OCI-M2 (cell line): ENCODE measurements around the gene USP5.
"Not testable (repeated sequence)": the region's sequence is repeated elsewhere in the genome, so short reads cannot be mapped to it uniquely, and the experiment has no call there.

ENCODE experiments used
- DNase-seq: peaks from one replicate; lab custom pipeline; 2025; ENCODE audit not compliant: unreplicated experiment; lab: John Stamatoyannopoulos, UW

Gene USP5

DNA sequence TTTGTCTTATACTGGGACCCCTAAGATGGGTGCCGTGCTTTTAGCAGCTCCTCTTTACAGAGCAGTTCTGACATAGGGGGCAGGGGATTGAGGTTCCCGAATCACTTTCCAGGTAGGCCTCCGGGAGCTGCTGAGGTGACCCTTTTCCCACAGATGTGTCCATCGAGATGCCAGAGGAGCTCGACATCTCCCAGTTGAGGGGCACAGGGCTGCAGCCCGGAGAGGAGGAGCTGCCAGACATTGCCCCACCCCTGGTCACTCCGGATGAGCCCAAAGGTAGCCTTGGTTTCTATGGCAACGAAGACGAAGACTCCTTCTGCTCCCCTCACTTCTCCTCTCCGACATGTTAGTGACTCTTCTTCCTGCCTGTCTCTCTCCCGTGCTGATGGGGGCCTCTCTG lies 11.1 kb downstream of the USP5 start:
- DNase-seq, result no peak

DNA sequence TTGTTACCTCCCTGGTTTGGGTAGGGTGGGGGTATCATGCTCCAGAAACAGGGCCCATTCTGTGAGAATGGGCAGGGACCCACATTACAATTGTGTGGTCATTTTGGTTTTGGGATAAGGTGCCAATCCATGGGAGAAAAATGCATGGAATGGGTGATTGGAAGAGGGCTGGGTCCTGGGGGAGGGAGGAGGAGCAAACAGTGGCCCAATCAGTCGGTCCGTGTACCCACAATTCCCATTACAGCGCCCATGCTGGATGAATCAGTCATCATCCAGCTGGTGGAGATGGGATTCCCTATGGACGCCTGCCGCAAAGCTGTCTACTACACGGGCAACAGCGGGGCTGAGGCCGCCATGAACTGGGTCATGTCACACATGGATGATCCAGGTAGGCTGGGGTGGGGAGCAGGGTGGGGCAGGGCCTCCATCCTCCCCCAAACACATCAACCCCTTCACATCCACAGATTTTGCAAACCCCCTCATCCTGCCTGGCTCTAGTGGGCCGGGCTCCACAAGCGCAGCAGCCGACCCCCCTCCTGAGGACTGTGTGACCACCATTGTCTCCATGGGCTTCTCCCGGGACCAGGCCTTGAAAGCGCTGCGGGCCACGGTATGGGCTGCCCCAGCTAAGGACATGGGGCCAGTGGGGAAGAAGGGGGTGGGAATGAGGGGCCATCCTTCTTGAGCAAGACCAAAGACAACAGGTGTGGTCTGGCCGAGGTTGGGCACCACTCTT lies 11.8 kb downstream of the USP5 start:
- DNase-seq, result no peak

GRCh38 chr12:6865307-6865706 lies 13.4 kb downstream of the USP5 start:
- DNase-seq, result not testable (repeated sequence)

DNA sequence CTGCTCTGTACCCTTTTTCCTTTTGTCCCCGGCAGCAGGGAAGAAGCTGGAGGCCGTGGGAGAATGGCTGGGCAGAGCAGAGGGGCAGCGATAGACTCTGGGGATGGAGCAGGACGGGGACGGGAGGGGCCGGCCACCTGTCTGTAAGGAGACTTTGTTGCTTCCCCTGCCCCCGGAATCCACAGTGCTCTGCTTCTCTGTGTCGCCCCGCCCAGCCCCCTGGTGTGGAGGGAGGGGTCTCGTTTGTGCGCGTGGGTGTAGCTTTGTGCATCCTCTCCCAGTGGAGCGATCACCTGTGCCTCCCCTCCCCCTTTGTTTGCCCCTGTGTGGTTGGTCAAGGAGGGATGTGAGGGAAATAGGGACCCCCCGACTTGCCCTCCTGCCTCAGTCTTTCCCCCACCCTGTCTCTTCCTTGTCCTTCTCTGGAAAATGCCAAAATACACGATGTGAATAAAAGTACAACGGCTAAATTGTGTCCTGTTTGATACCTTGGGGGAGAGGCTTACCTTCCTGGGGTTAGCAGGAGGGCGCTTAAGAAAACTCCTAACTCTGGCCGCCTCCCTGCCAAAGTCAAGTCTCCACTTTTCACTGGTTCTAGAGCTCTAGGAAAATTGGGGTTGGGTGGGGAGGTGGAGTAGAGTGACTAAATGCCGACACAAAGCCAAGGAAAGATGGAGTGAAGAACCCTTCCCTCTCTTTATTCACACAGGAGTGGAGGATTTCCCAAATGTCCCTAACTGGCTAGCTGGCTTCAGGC lies 14.4 kb downstream of the USP5 start:
- DNase-seq, result no peak

GRCh38 chr12:6866920-6867412 lies 15.0 kb downstream of the USP5 start:
- DNase-seq, result no peak

GRCh38 chr12:6867413-6868210 lies 15.7 kb downstream of the USP5 start, which contains the start of gene TPI1:
TPI1 (plus strand) TSS chr12:6867531; CDS start chr12:6867567, 36 bp downstream.
- DNase-seq, result peak; percentile 37

DNA sequence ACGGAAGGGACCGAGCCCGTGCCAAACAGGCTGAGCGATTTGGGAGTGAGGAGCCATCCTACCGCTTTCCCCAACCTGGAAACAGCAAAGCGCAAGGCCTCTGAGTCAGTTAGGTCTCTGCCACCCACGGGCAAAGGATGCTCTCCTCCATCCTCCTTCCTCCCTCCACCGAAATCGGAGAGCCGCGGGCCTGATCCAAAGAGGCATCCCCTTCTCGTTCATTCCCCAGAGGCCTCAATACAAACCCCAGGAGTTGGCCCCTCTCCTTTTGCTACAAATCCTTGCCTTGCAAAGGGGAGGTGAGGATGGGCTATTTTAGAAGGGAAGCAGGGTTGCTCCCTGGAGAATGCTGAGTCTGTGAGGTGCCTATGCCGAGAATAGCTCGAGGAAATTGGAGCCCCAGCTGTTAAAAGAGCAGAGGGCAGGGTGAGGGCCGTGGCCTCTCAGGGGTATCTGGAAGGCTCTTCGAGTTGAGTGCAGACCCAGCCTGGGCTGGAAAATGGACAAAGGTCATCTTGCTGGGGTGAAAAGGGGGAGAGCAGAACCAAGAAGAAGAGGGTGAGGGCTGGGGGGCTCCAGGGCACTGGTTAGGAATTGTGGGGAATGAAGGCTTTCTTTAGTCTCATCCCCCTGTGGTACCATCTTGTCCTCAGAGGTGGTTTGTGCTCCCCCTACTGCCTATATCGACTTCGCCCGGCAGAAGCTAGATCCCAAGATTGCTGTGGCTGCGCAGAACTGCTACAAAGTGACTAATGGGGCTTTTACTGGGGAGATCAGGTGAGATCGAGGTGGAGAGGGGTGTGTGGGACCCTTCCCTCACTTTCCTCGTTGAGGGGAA lies 16.5 kb downstream of the USP5 start:
- no peak for DNase-seq

DNA sequence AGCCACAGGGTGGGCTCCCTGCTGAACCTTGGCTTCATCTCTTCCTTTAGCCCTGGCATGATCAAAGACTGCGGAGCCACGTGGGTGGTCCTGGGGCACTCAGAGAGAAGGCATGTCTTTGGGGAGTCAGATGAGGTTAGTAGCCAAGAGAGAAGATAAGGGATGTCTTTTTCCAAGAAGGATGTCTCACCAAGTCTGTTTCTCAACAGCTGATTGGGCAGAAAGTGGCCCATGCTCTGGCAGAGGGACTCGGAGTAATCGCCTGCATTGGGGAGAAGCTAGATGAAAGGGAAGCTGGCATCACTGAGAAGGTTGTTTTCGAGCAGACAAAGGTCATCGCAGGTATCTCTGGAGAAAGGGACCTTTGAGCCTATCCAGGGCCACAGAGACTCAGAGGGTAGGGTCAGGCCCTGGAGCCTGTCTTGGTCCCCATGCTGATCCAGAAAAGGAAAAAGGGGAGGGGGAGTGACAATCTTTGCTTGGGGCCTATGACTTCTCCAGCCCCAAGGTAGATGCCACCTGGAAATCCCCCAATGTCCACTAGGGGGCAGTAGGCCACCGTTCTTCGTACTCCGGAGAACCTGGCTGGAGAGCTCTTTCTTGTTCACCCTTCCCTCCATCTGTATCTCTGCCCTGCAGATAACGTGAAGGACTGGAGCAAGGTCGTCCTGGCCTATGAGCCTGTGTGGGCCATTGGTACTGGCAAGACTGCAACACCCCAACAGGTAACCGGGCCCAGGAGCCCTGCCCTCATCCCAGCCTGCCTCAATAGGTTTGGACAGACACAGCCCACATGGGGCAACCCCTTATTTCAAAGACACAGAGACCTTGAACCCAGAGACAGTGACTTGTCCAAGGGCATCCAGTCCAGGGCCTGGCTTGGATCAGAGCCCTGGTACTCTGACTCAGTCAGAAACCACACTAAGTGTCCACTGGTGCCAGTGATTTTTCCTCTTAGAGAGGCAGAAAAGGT lies 17.4 kb downstream of the USP5 start:
- peak; percentile 26 for DNase-seq

- not testable (repeated sequence) for DNase-seq
Observed at GRCh38 chr12:6870304-6870703, 18.4 kb downstream of the USP5 start.

DNA sequence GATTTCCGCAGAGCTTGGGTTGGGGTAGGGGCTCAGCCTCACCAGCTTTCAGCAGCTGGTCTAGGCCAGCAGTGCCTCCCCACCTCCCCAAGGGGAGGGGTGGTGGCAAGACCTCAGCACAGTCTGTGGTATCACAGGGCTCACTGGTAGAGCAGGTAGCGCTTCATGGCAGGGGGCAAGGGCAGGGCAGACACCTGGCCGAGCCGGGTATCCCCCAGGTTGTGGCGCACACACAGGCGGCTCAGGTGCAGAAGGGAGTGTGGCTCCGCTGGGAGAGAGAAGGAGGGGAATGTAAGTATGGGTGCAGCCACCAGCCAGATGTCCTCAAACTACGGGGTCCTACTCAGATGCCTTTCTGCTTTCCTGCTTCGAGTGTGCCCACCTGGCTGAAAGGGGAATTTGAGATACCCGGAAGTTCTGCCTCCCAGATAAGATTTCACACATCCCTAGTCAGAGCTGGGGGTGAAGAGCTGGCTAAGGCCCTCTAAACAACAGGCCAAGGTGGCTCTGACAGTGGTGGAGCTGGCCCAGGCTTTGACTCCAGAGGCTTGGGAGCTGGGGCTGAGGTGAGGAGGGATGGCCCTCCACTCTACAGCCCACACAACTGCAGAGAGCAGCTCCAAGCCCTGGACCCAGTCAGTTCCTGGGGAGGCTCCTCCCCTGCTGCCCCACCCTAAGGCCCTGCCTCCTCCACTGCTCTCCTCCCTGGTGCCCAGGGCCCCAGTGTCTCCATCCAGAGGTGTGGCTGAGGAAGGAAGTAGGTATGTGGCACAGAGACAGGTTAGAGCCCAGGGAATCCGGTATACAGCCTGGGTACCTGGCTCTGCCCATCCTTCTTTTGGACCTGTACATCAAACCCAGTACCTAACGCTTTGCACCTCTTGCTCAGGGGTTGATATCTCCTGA lies 19.4 kb downstream of the USP5 start:
- DNase-seq, result no peak

GRCh38 chr12:6872073-6873048 lies 20.4 kb downstream of the USP5 start:
- DNase-seq, result no peak

GRCh38 chr12:6873094-6874014 lies 21.4 kb downstream of the USP5 start, which contains the start of gene SPSB2:
SPSB2 (minus strand) TSS chr12:6873303; CDS start chr12:6872901, 402 bp downstream.
- peak; percentile 92 for DNase-seq

GRCh38 chr12:6874015-6874368 lies 22.0 kb downstream of the USP5 start:
- DNase-seq, result not testable (repeated sequence)

- DNase-seq, result not testable (repeated sequence)
Observed at GRCh38 chr12:6879824-6880223, 27.9 kb downstream of the USP5 start.

DNA sequence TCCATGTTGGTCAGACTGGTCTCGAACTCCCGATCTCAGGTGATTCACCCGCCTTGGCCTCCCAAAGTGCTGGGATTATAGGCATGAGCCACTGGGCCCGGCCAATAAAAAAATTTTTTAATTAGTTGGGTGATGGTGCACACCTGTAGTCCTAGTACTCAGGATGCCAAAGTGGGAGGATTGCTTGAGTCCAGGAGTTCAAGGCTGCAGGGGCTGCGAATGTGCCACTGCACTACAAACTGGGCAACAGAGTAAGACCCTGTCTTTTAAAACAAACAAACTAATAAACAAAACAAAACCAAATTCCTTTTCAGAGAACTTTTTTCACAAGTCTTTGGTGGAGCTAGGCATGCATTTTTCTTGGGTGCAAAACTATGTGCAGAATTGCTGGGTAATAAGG lies 31.3 kb downstream of the USP5 start:
- no peak for DNase-seq

DNA sequence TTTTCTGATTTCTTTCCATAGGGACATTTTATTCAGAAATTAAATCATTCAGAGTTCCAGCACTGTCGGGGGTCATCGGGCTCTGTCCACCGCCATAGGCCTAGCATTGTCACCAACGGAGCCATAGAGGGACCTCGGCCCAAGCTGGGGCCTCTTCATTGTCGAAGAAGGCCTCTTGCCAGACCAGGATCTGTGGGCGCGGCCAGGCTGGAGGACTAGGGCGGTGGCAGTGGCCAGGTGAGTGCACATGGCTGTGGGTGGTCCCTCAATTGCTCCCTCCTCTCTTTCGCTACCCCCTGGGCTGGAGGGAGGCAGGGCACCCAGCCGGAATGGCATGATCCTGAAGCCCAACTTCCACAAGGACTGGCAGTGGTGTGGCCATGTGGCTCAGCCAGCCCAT lies 31.7 kb downstream of the USP5 start:
- no peak for DNase-seq
